ENCODE results near the gene TSEN34. TPM values are rescaled to one million over a fixed set of nuclear protein-coding genes. Genes with fewer than 3 reads are reported as not detected.
"Not testable (repeated sequence)": the region's sequence is repeated elsewhere in the genome, so short reads cannot be mapped to it uniquely, and the experiment has no call there.

The TSEN34 gene
- total RNA-seq, 1 donor from 2014 or later = 24.6 TPM

DNA sequence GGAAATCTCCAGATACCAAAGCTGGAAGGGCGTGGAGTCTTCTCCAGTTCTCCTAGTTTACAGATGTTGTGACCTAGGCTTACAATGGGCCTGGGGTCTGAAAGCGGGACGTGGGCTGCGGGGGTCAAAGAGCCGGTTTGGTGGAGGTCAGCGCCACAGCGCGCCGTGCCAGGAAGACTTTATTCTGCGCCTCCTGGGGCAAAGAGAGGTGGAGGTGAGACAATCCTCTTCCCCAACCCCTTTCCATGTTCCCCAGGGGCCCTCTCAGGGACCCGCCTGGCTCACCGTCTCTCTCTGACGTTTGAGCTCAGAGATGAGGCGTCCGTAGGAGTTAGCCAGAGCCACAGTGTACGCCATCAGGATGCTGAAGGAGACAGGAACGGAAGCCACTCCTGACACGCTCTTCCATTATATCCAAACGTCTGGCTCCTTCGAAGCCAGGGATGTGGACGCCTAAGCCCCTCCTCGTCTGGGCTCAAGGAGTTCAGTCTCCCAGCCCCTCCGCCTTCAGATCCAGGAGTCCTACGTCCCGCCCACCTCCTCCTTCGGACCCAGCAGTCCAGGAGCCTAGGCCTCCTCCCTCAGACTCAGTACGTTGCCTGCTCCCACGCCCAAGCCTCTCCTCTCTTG lies 30.8 kb upstream of the TSEN34 start:
- no peak for DNase-seq (ENCODE audit: low spot score)

DNA sequence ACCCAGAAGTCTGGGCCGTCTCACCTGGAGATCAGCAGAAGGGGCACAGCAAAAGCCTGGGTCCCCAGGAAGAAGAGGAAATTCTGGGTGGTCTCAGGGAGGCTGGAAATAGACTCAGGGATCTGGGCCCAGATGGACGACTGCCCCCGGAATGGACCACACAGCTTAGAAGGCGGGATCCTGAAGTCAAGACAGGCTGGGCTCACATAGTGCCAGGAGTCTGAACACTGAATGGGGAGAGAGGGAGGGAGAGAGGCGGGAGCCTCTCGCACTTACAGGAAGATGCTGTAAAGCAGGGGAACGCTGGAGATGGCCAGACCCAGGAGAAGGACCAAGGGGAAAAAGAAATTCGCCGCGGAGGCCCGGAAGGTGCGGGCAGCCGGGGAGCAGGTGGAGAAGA lies 30.3 kb upstream of the TSEN34 start:
- DNase-seq (ENCODE audit: low spot score) = no peak

GRCh38 chr19:54162241-54162805 lies 28.8 kb upstream of the TSEN34 start:
- DNase-seq (ENCODE audit: low spot score) = no peak

DNA sequence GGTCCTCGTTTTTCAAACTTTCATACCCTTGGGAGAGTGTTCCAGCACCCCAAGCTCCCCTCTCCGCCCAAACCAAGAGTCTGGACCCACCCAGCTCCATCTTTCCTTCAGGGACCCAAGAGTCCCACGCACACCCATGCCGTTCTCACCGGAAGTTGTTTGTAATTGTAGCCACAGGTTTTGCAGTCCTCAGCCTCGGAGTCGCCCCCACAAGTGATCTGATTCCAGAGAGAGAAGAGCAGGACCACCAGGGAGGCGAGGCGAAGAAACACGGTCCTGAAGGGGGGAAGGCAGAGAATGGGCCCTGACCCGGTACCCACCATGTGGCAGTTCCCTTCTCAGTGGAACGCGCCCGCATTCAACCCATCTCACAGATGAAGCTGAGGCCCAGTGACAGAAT lies 28.2 kb upstream of the TSEN34 start:
- no peak for DNase-seq (ENCODE audit: low spot score)

DNA sequence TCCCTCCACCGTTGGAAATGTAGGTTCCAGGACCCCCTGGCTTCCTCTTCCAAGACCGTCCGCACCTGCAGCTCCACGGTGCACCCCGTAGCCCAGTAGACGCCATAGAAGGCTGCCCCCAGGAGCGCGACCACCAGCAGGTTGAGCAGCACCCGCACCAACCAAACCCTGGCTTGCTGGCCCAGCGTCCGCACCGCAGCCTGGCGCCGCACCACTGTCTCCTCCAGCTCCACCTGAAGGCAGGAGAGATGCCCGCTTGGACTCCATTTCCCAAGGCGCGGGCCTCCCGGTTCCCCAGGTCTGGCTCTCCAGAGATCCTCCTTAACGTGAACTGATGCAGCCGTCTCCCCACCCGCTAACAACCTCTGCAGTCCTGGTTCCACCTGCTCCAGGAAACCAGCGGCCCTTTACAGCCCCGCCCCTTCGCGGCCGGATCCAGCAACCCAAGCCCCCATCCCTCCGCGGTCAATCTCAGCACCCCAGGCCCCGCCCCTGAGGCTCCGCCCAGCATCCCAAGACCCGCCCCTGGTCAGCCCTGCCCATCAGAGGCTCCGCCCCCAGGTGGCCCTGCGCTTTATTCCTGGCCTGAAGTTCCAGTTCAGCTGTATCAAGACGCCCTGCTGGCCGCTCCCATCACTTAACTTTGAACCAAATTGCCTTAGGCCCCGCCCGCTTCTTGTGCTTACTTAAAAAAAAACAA lies 26.6 kb upstream of the TSEN34 start:
- DNase-seq (ENCODE audit: low spot score) = no peak

DNA sequence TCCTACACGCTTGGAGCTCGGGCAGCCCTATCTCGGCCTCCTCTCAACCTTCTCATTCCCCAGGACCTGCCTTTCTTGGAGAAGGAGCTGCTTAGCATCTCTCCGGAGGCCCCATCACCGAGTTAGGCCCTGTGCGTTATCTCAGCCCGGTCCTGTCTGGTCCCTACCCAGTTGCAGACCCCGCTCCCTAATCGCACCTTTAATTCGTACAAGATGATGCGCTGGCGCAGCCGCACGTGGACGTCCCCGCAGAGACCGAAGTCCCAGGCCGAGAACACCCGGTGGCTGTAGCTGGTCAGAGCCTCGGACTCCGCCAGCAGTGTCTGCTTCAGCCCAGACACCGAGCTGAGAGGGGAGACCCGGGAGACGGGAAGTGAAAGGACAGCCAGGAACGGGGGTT lies 25.9 kb upstream of the TSEN34 start:
- no peak for DNase-seq (ENCODE audit: low spot score)

DNA sequence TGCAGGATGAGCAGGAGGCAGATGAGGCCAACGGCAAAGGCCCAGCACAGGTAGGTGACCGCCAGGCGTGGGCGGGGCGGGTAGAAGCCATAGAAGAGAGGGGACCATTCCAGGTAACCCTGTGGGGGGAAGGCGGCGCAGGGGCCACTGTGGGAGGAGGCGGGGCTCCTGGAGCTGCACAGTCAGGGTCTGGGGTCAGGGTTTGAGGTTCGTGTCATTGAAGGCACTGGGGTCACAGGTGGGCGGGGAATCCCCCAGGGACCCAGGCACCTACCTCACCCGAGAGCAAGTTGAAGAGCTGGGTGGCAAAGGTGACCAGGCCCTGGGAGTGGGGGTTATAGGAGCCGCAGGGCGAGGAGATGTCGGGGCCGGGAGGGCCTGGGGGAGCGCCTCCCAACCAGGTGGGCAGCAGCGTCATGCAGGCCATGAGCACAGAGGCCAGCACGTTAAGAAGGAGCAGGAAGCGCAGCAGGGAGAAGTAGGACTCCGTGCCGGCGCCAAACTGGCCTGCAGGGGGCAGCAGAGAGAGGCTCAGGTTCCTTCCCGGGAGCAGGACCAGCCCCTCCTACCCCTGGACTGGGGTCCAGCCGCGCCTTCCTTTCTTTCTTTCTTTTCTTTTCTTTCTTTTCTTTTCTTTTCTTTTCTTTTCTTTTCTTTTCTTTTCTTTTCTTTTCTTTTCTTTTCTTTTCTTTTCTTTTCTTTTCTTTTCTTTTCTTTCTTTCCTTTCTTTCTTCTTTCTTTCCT lies 22.8 kb upstream of the TSEN34 start:
- peak; percentile 96 for DNase-seq (ENCODE audit: low spot score)

DNA sequence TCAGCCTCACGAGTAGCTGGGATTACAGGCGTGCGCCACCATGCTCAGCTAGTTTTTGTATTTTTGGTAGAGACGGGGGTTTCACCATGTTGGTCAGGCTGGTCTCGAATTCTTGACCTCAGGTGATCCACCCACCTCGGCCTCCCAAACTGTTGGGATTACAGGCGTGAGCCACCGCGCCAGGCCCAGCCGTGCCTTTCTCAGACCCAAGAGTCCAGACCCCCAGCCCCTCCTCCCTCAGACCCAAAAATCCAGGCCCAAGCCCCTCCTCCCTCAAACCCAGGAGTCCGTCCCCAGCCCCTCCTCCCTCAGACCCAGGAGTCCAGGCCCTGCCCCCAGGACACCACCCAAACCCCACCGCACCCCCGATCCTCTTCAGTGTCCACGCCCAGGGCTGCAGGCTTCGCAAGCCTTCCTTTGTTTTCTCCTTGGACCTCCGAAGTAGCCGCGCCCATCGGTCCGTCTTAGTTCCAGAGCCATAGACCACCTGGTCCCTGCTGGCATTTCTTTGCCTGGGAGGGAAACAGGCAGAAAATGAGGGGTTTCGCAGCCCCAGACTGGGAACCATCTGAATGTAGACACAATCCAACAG lies 21.9 kb upstream of the TSEN34 start:
- DNase-seq (ENCODE audit: low spot score) = no peak

GRCh38 chr19:54171736-54172431 lies 19.2 kb upstream of the TSEN34 start:
- not testable (repeated sequence) for DNase-seq (ENCODE audit: low spot score)

GRCh38 chr19:54172471-54173358 lies 18.4 kb upstream of the TSEN34 start, which contains the start of gene TMC4:
TSS of gene TMC4 (minus strand) at chr19:54173160. CDS start at chr19:54173117, 43 bp downstream.
- no peak for DNase-seq (ENCODE audit: low spot score)

DNA sequence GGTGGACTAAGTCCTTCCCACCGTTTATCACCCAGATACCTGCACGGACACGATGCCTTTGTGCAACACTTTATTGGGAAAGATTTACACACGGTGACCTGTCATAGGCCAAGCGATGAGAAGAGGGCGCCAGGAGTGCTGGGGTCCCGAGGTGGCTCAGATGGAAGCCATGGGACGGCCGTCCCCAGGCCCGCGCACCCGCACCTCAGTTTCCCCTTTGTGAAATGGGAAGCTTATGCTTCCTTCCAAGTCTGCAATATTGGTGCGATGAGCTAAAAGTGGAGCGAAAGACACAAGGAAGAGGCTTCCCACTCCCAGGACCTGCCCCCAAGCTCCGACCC lies 17.8 kb upstream of the TSEN34 start:
- DNase-seq (ENCODE audit: low spot score) = no peak

DNA sequence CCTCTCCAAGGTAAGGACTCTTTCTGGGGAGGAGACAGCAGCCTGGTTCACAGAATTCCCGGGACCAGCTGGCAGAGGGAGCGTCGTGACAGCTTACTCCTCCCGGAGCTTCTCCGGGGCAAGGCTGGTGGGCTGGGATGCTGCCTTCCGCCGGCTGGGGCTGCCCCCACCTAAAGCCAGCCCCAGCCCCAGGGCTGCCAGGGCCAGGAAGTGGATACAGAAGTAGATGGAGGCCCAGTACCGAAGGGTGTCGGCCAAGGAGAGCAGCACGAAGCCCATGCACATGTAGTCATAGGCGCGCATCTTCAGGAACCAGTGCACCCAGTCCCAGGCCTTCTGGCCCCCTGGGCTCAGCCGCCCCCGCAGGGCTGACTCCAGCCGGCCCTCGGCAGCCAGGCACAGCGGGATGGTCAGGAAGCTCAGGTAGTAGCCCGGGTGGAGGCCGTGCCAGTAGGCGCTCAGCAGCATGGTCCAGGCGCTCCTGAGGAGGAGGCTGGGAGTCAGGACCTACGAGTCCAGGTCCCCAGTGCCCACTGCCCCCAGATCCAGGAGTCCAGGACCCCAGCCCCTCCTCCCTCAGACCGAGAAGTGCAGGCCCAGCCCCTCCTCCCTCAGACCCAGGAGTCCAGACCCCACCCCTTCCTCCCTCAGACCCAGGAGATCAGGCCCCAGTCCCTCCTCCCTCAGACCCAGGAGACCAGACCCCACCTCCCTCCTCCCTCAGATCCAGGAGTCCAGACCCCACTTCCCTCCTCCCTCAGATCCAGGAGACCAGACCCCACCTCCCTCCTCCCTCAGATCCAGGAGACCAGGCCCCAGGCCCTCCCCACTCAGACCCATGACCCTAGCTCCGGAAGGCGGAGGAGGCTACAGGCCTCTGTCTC lies 16.9 kb upstream of the TSEN34 start:
- no peak for DNase-seq (ENCODE audit: low spot score)

DNA sequence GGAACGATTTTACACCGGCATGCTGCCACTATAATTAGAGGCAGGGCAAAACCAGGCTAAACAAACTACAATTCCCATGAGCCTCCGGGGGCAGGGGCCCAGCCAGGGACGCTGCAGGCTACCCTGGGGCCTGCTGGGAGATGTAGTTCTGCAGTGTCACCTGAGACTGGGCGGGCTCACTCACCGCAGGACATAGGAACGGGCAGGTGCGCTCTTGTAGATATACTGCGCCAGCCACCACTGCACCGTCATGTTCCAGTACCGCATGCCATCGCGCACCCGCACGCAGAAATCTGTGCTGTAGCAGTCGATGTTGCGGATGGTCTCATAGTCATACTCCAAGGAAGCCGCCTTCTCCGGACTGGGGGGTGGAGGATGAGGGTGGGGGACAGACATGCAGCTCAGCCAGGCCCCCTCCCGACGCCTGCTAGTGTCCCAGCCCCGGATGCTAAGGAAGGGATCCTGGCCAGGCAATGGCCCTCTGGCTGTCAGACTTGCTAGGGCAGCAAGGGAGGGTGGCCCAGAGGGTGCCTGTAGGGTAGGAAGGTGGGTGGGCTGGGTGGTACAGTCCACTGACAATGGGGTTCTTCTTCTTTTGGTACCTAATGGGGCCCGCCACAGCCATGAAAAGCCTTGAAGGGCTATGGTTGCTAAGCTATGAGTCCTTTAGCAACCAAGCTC lies 12.4 kb upstream of the TSEN34 start:
- no peak for DNase-seq (ENCODE audit: low spot score)

GRCh38 chr19:54179262-54179852 lies 11.8 kb upstream of the TSEN34 start:
- DNase-seq (ENCODE audit: low spot score) = no peak

DNA sequence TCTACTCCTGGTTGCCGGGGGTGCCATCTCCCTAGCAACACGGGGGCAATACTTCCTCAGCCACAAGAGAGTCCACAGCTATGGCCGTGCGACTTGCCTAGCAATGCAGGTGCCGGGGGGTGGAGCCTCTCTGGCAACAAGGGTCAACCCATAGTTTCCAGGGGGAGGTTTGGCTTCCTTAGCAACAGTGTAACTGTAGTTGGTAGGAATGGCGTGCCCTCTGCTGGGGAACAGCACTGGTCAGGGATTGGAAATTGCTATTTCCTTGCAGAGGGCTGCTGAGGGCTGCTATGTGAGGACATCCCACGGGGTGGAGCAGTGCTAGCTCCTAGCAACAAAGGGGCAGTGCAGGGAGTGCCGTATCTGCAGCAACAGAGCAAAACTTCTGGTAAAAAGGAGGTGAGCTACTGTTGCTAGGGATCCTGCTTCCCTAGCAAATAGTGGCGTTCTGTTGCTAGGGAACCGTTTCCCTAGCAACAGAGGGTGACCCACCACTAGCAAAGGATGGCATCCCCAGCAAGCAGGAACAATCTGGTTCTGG lies 11.1 kb upstream of the TSEN34 start:
- no peak for DNase-seq (ENCODE audit: low spot score)

DNA sequence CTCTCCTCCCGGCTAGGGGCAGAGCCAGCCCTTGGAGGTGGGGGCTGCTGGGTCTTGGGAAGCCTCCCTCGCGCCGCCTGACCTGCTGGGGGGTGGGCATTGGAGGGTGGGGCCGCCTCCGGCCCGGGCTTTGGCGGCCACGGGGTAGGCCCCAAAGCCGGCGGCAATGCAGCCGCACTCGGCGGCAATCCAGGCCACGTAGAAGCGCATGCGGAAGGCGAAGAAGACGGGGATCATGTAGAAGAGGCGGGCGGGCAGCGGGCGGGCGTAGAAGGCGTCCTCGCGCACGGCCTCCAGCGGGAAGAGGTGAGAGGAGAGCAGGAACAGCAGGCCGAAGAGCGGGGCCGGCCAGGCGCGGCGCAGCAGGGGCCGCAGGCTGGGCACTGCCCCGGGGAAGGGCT lies 10.4 kb upstream of the TSEN34 start:
- no peak for DNase-seq (ENCODE audit: low spot score)

DNA sequence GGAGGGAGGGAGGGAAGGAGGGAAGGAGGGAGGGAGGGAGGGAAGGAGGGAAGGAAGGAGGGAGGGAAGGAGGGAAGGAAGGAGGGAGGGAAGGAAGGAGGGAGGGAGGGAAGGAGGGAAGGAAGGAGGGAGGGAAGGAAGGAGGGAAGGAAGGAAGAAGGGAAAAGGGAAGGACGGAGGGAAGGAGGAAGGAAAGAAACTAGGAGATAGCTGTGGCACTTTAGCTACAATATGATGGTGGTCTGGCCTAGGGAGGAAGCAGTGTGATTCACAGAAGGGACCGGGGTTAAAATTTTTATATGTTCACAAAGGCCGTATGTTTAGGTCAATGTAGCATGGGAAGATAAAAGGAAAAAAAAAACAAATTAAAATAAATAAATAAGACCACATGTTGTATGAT lies 9.2 kb upstream of the TSEN34 start:
- DNase-seq (ENCODE audit: low spot score) = not testable (repeated sequence)

DNA sequence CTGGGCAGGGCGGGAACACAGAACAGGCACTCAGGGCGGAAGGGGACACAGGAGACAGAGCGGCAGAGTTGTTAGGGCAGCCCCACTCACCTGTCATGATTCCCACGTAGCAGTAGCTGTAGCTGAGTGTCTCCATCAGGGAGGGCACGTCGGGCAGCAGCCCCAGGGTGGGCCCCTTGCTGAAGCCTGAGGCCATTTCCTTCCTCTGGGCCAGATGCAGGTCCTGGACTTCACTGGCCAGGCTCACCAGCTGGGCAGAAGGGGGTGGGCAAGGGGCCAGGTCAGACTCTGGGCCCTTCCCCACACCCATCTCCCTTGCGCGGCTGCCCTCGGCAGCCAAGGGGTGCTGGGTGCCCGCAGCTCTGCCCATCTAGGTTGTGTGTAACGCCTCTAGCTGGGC lies 7.7 kb upstream of the TSEN34 start:
- DNase-seq (ENCODE audit: low spot score) = no peak

All from mesenteric fat pad (tissue), 1 donor.